Mesenteric fat pad (tissue), 1 donor: ENCODE results near the gene FHOD1. TPM values are rescaled to one million over a fixed set of nuclear protein-coding genes. Genes with fewer than 3 reads are reported as not detected.
A peak's percentile ranks its signal among the peaks of the same experiment; 100 is the strongest.

ENCODE experiments used
- DNase-seq: peaks from one replicate; pipeline ENCODE4 v3.0.0-alpha.2; 2020; ENCODE audit warnings: low spot score
- total RNA-seq: library from RNA; stranded (reverse); fragmentation: NEBNext Ultra II Directional; extraction: Animal tissue kit (Norgen Biotek cat#: 25700); gene quantifications from one replicate; pipeline ENCODE4 v1.2.1, GENCODE V29; 2021
- donor health status: DM: yes; HTN: yes; CAD: no.

FHOD1 gene
- total RNA-seq, 1 donor from 2014 or later, result 36.6 TPM

GRCh38 chr16:67236563-67237395, 10.5 kb downstream of the FHOD1 start:
- DNase-seq, result no peak

GRCh38 chr16:67235816-67236562, 11.3 kb downstream of the FHOD1 start:
- no peak for DNase-seq

GRCh38 chr16:67234180-67234597, 13.1 kb downstream of the FHOD1 start:
- DNase-seq, result no peak

- no peak for DNase-seq
Observed at GRCh38 chr16:67233596-67233995, 13.7 kb downstream of the FHOD1 start.

- no peak for DNase-seq
Observed at GRCh38 chr16:67230809-67231660, 16.2 kb downstream of the FHOD1 start.

GRCh38 chr16:67229906-67230808, 17.1 kb downstream of the FHOD1 start:
- no peak for DNase-seq

GRCh38 chr16:67228905-67229304, 18.4 kb downstream of the FHOD1 start:
- no peak for DNase-seq

- DNase-seq, result no peak
Observed at GRCh38 chr16:67228034-67228785, 19.1 kb downstream of the FHOD1 start.

GRCh38 chr16:67227567-67227921, 19.7 kb downstream of the FHOD1 start:
- no peak for DNase-seq

GRCh38 chr16:67226804-67227566, 20.3 kb downstream of the FHOD1 start, which contains the start of gene TMEM208:
Gene TMEM208 (plus strand): TSS chr16:67227130. CDS start chr16:67227219, 89 bp downstream.
- peak; percentile 98 for DNase-seq

- no peak for DNase-seq
Observed at GRCh38 chr16:67226295-67226803, 20.9 kb downstream of the FHOD1 start.

GRCh38 chr16:67223992-67224391, 23.3 kb downstream of the FHOD1 start:
- DNase-seq, result no peak

GRCh38 chr16:67216612-67217490, 30.4 kb downstream of the FHOD1 start:
- no peak for DNase-seq

- no peak for DNase-seq
Observed at GRCh38 chr16:67215706-67216105, 31.6 kb downstream of the FHOD1 start.

GRCh38 chr16:67213197-67214019, 33.9 kb downstream of the FHOD1 start:
- no peak for DNase-seq

- no peak for DNase-seq
Observed at GRCh38 chr16:67212766-67213165, 34.5 kb downstream of the FHOD1 start.

- DNase-seq, result no peak
Observed at GRCh38 chr16:67211674-67212073, 35.6 kb downstream of the FHOD1 start.
